ENCODE measurements around the gene CLN6. TPM values are rescaled to one million over a fixed set of nuclear protein-coding genes. Genes with fewer than 3 reads are reported as not detected.

CLN6 gene
- polyA plus RNA-seq, 3 donors: 36.5 to 42.9 (median 39.2) TPM

DNA sequence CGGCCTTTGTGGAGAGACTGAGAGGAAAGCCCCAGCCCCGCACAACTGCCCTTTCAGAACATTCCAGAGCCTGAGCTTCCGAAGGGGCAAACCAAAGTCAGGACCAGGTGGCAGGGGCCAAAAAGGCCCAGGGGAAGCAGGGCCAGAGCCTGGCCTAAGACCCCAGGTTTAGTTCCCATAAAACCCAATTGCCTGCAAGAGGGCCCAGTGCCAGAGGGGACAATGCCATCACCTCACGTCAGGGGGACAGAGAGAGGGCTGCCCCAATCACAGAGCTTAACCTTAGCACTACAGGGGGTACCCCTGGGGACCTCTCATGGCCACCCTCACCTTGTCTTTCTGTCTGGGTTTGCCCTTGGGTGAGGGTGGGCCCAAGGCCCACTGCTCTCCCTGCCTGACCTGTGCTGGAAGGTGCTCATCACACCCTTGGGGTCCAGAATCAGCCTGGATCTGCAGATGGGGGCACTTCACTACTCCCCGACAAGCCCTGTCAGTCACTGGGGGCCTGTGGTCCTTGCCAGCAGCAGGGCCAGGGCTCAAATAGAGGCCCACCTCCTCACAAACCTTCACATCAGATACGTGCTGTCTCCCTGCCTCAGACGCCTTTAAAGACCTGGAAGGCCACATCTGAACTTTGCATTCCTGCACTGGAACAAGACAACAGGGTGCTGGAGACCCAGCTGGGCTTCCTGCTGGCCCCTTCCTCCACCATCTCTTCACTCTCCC is 28.2 kb downstream of the CLN6 start:
- no peak for DNase-seq (ENCODE audit: extremely low read depth in 1 of 11, low read depth in 9 of 11, low spot score in 4 of 11)

DNA sequence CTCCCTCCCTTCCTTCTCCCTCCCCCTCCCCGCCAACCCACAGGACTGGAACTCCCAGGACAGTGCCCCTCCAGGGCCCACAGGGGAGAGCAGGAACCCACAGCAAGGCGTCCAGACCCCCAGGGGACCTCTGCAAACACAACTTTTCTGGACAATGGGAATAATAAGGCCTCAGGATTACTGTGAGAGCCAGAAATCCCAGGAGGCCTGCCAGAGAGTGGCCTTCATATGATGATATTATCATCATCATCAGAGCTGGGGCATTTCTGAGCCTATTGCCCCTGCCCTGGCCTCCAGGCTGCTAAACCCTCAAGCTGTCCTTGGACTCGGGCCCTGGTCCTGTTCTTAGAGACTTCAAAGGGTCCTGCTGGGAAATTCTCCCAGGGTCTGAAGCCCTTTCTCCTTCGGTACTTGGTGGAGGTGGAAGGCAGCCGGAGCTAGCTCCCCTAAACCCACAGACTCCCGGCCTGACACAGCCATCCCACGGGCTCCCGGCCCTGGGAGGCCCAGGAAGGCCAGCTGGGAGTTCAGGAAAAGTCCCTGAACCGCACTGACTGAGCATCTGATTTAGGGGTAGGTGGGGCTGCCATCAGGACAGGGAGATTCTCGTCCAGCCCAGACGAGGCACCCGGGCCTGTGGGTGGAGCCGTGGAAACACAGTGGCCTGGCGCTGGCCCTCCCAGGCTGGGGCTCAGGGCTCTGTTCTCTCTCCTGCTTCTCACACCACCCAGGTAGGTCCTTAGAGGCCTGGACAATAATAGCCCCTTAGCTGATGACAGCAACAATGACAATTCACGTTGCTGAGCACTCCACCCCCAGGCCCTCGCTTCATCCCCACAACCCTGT is 29.3 kb downstream of the CLN6 start:
- no peak for DNase-seq (ENCODE audit: extremely low read depth in 1 of 11, low read depth in 9 of 11, low spot score in 4 of 11)

GRCh38 chr15:68199340-68199739 is 30.2 kb downstream of the CLN6 start:
- DNase-seq (ENCODE audit: extremely low read depth in 1 of 11, low read depth in 9 of 11, low spot score in 4 of 11): no peak

DNA sequence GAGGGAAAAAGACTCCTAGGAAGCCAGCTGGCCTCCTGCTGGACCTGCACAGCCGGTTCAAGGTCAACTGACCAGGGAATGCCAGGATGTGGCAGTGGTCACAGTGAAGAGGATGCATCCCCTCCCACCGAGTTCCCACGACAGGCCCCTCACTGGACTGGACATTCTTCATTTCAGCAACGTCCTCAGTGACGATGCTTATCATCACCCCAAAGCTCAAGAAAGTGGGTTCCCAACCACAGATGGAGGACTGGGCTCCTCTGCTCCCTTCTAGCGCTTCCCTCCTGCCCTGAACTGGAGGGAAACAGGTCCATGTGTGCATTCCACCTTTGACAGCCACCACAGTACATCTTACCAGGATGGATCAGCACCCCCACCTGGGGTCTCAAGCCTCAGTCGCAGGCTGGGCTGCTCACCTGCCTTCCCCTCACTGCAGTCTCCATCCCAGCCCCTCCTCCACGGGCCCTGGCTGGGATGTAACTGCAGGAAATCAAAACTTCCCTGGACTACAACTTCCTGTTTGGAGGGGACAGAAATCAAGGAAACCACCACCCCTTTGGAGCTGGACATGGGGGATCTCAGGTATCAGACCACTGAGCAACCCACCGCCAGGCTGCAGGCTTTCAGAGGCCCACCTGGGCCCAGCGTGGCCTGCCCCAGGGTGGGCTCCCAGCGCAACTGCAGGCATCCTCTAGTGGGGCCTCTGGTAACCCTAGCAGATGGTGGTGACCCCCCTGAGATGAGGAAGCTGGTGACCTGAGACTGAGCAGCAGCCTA is 31.7 kb downstream of the CLN6 start:
- DNase-seq (ENCODE audit: extremely low read depth in 1 of 11, low read depth in 9 of 11, low spot score in 4 of 11): no peak

GRCh38 chr15:68197170-68197492 is 32.4 kb downstream of the CLN6 start:
- no peak for DNase-seq (ENCODE audit: extremely low read depth in 1 of 11, low read depth in 9 of 11, low spot score in 4 of 11)

- no peak for DNase-seq (ENCODE audit: extremely low read depth in 1 of 11, low read depth in 9 of 11, low spot score in 4 of 11)
These were observed 32.9 kb downstream of the CLN6 start for GRCh38 chr15:68196445-68197169.

DNA sequence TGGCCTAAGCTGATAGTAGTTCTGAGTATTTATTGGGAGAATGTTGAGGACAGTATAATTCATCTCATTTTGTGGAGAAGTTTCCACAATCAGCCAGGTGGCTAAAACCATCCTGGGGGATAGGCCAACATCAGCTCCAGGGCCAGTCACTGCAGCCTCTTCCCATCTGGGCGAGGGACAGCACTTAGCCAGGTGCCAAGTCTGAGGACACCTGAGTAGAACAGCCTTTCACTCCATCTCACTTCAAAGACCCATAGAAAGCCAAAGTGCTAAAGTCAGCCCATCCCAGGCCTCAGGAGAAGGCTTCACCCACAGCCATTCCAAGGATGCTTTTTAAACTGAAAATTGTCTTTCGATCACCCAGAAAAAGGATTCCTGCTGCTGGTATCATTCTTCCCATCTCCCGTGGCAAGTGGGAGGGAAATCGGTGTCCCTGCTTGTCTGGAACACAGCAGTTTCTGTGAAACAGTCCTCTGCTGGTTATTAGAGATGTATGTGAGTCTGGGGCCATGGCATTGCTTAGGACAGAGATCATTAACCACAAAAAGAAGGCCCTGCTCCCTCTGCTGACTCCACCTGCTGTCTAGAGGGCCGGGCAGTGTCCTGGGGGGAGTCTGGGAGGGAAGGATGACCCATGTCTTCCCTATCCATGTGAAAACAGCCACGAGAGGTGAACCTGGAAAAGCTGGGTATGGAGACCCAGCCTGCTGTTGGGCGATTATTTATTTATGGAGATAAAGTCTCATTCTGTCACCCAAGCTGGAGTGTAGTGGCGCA is 34.0 kb downstream of the CLN6 start:
- DNase-seq (ENCODE audit: extremely low read depth in 1 of 11, low read depth in 9 of 11, low spot score in 4 of 11): no peak

- DNase-seq (ENCODE audit: extremely low read depth in 1 of 11, low read depth in 9 of 11, low spot score in 4 of 11): peak in 1 of 11 donors; percentile 32
These were observed 36.6 kb downstream of the CLN6 start for GRCh38 chr15:68192804-68193486.

DNA sequence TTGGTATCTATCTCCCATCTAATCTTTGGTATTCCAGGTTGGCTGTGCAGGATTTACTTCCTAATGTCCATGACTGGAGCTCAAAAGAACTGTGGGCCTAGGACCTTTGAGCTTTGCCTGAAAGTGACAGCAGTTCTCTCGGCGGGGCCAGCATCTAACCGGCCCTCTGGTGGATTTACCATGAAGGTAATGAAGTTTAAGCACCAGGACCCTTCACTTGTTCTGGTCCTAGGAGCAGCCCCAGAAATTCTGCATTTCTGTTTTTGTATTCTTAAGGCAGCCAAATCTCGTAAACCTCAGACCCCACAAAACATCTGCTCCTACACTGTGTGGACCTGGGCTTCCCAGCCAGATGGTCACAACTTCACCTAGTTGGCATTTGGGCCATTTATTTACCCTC is 37.4 kb downstream of the CLN6 start:
- no peak for DNase-seq (ENCODE audit: extremely low read depth in 1 of 11, low read depth in 9 of 11, low spot score in 4 of 11)

DNA sequence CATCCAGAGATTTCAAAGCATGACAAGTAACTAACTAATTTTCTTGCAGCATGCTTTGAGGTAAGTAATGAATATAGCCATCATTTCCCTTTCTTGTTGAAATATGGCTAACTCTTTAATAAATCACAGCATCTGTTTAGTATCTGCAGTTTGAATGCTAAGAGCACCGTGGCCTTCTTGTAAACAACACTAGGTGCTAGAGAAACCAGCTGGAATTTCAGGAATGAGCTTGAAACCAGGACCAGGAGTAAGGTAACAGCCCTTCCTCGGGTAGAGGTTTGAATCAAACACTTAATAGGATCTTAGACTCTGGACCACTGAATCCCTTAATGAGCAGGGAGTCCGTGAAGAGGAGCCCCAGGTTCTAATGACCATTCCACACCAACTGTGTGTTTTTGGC is 38.0 kb downstream of the CLN6 start:
- DNase-seq (ENCODE audit: extremely low read depth in 1 of 11, low read depth in 9 of 11, low spot score in 4 of 11): no peak

- no peak for DNase-seq (ENCODE audit: extremely low read depth in 1 of 11, low read depth in 9 of 11, low spot score in 4 of 11)
These were observed 39.5 kb downstream of the CLN6 start for GRCh38 chr15:68190048-68190447.

GRCh38 chr15:68188647-68189046 is 40.9 kb downstream of the CLN6 start:
- no peak for DNase-seq (ENCODE audit: extremely low read depth in 1 of 11, low read depth in 9 of 11, low spot score in 4 of 11)

DNA sequence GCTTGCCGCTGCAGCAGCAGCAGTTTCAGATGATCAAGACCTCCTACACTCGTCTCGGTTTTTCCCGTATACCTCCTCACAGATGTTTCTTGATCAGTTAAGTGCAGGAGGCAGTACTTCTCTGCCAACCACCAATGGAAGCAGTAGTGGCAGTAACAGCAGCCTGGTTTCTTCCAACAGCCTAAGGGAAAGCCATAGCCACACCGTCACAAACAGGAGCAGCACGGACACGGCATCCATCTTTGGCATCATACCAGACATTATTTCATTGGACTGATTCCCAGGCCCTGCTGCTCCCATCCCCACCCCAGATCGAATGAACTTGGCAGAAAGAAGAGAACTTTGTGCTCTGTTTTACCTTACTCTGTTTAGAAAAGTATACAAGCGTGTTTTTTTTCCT is 42.0 kb downstream of the CLN6 start:
- no peak for DNase-seq (ENCODE audit: extremely low read depth in 1 of 11, low read depth in 9 of 11, low spot score in 4 of 11)

DNA sequence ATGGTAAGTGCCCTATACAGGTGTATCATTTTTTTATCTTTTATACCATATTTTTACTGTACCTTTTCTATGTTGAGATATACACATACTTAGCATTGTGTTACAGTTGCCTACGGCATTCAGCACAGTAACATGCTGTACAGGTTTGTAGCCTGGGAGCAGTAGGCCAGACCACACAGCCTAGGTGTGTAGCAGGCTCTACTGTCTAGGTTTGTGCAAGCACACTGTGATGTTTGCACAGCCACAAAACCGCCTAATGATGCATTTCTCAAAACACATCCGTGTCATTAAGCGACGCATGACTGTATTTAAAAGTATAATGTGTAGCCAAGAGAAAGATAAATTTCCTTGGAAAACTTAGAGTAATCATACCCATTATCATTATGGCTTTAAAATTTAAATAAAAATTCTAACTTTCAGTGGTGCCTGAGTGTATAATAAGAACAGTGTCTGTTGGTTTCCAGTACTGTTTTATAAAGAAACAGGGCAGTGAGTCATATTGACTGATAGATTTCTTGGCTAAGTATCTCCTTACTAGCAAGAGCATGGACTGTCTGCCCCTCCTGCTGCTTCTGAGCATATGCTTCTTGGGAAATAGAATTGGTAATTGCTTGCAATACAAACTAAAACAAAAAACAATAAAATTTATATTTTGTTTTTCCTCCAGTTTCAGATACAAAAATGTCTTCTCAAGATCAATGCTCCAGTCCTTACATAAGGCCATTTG is 42.7 kb downstream of the CLN6 start:
- DNase-seq (ENCODE audit: extremely low read depth in 1 of 11, low read depth in 9 of 11, low spot score in 4 of 11): no peak

GRCh38 chr15:68184616-68185480 is 44.7 kb downstream of the CLN6 start:
- no peak for DNase-seq (ENCODE audit: extremely low read depth in 1 of 11, low read depth in 9 of 11, low spot score in 4 of 11)

GRCh38 chr15:68183616-68184315 is 45.8 kb downstream of the CLN6 start:
- no peak for DNase-seq (ENCODE audit: extremely low read depth in 1 of 11, low read depth in 9 of 11, low spot score in 4 of 11)
